ENCODE results near the gene GTPBP3.

DNA sequence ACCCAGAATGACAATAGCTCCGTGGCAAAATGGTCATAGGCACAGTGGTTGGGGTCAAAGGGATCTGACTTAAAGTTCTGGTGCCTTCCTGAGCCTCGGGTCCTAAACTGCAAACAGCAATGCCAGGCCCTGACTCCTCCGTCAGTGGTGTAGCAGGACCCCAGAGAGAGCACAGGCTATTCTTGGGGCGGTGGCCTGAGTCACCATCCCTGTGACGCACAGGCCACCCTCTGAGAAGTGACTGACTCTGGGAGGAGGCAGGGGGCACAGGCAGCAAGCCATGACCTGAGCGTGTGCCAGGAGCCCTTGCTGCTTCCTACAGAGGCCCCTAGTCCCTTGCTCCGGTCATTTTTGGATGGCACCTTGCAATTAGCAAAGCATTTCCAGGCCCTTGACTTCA lies 21.0 kb downstream of the GTPBP3 start:
- TF ChIP-seq, protein P1, sequence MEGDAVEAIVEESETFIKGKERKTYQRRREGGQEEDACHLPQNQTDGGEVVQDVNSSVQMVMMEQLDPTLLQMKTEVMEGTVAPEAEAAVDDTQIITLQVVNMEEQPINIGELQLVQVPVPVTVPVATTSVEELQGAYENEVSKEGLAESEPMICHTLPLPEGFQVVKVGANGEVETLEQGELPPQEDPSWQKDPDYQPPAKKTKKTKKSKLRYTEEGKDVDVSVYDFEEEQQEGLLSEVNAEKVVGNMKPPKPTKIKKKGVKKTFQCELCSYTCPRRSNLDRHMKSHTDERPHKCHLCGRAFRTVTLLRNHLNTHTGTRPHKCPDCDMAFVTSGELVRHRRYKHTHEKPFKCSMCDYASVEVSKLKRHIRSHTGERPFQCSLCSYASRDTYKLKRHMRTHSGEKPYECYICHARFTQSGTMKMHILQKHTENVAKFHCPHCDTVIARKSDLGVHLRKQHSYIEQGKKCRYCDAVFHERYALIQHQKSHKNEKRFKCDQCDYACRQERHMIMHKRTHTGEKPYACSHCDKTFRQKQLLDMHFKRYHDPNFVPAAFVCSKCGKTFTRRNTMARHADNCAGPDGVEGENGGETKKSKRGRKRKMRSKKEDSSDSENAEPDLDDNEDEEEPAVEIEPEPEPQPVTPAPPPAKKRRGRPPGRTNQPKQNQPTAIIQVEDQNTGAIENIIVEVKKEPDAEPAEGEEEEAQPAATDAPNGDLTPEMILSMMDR (optimal IDR thresholded peaks at IDR 0.05 in 1 of 3, IDR thresholded peaks at IDR 0.05 in 1 of 3, conservative IDR thresholded peaks at IDR 0.05 in 1 of 3; ENCODE audit: extremely low read depth in 1 of 3, insufficient read depth in 2 of 3, low read length in 3 of 3): no peak
- no peak for TF ChIP-seq EZH2 (IDR thresholded peaks at IDR 0.05; ENCODE audit: low read length)
